DMS53 (cell line): Measurements from ENCODE around the gene C10orf71.

Experiments
- DNase-seq: peaks from one replicate; lab custom pipeline; 2025; lab: John Stamatoyannopoulos, UW

Gene C10orf71

GRCh38 chr10:49361735-49362568, 63.0 kb downstream of the C10orf71 start:
- no peak for DNase-seq

- peak; percentile 71 for DNase-seq
Observed at GRCh38 chr10:49362596-49363260, 63.8 kb downstream of the C10orf71 start.

- DNase-seq = no peak
Observed at GRCh38 chr10:49363309-49364031, 64.5 kb downstream of the C10orf71 start.

DNA sequence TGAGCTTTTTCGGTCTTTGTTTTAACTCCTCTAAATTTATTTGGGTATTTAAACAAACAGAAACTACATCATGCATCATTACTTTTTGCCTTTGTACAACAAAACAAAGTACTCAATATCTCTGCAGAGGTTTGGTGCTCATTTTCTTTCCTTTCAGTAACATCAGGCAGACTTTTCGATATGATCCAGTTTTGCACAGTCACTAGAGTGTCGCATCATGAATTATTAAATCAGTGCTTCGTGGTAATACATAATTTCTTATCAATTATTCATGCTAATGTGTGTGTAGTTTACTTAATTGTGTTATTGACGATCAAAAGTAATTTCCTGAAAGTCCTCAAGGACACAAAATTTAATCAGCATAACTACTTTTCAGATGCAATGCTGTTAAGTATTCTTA, 65.1 kb downstream of the C10orf71 start:
- no peak for DNase-seq

DNA sequence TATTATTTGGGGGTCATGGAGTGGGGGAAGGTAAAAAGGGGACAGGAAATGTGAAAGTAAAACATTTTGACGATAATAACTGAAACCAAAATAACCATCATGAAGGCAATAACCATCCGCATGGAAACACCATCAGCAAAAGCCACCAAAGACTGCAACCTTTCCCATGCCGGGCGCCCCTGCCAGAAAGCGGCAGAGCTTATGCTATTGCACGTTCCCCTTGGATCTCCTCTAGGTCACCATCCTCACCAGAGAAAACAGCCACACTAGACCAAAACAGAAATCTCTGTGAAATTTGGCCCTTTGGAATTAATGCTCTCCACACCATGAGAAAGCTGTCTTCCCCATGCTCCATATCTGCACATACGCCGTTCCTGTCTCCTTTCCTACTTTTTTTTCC, 65.8 kb downstream of the C10orf71 start:
- no peak for DNase-seq

DNA sequence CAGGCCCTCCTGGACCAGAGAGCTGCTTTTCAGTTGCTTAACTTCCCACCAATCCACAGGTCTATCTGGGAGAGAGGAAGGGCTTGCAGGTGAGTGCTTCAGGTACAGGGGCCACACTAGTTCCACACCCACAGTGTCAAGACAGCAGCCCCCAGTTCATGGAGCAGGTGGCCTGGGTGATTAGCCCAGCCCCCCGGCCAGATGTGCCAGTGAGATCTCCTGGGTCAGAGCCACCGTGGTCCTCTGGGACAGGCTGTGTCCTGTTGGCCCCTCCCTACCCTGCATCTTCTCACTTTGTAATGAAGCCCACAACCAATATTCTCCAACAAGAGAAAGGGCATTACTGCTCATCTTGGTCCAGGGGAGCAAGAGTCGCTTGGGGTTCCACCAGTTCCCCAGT, 66.3 kb downstream of the C10orf71 start:
- DNase-seq = no peak

DNA sequence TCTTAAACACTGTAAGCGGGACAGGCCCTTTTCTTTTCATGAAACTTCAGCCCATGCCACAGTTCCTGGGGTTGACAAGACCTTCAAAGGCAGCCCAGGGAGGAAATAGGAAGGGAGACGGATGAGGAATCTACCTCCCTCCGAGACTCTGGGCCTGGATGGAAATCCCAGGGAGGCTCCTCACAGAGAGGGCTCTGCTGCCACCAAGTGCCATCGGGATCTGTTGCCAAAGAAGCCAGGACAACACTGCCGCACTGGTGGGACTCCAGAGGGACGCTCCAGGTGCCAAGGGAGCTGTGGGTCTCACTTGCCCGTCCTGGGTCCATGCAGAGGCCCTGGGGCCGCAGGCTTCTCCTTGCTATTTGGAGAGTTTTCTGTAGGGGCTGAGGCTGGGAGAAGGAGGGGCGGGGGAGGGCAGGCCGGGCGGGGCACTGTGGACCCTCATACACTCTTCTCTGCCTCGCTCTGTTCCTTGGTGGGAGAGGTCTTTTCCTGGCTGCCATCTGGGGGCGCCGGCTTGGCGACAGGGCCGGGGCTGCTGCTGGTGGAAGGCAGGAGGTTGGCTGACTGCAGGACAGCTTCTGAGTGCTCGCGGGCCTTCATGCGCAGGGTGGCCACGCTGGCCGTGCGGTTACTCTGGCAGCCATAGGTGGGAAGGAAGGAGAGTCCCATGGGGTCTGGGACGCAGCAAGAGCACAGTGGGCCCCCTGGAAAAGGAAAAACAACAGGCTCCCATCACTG, 66.9 kb downstream of the C10orf71 start:
- DNase-seq = peak; percentile 7

GRCh38 chr10:49366460-49366859, 67.5 kb downstream of the C10orf71 start:
- DNase-seq = no peak

DNA sequence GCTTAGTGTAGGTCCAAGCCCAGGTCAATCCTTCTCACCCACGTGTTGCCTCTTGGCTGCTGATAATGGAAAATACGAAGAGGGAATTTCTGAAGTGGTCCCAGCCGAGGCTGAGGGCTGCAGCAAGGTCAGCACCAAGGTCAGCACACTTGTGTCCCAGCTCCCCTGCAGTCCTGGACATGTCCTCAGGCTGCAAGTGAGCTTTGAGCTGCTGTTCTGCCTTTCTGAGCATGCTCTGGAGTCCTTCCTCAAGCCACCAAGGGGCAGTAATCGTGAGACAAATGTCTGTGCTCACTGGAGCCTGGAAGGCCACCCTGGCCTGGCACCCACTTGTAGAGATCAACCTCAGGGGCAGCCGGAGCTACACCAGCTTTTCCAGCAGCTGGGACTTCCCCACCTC, 68.6 kb downstream of the C10orf71 start:
- no peak for DNase-seq

- no peak for DNase-seq
Observed at GRCh38 chr10:49368256-49368655, 69.3 kb downstream of the C10orf71 start.

GRCh38 chr10:49369216-49370162, 70.5 kb downstream of the C10orf71 start:
- no peak for DNase-seq

GRCh38 chr10:49370326-49371100, 71.5 kb downstream of the C10orf71 start:
- DNase-seq = no peak

GRCh38 chr10:49371967-49372366, 73.0 kb downstream of the C10orf71 start:
- no peak for DNase-seq

GRCh38 chr10:49373361-49373760, 74.4 kb downstream of the C10orf71 start:
- no peak for DNase-seq

- DNase-seq = no peak
Observed at GRCh38 chr10:49374740-49375139, 75.8 kb downstream of the C10orf71 start.

- no peak for DNase-seq
Observed at GRCh38 chr10:49375611-49376010, 76.6 kb downstream of the C10orf71 start.
